GM21390 (cell line): ENCODE results near the gene ANKS1A.
"Not testable (repeated sequence)": the region's sequence is repeated elsewhere in the genome, so short reads cannot be mapped to it uniquely, and the experiment has no call there.

ENCODE experiments used
- ATAC-seq: cut with Tn5 transposase; IDR thresholded peaks from one replicate; pipeline ENCODE4 v1.9.1; 2021; ENCODE audit not compliant: unreplicated experiment

Gene ANKS1A

DNA sequence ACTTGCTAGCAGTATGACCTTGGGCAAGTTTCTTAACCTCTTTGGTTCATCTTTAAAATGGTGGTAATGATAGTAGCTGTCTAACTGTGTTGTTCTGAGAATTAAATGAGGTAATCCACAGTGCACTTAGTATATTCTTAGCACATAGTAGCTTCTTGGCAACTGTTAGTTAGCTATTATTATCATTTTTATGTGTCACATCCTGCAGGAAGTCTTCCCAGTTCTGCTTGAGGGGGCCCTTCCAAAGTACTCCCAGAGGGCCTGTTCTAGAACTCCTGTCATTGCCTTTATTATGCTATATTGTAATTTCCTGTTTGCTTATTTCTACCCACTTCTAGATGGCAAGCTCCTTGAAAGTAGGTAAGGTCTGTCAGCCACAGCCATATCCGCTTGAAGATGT lies 30.6 kb downstream of the ANKS1A start:
- ATAC-seq: no peak

DNA sequence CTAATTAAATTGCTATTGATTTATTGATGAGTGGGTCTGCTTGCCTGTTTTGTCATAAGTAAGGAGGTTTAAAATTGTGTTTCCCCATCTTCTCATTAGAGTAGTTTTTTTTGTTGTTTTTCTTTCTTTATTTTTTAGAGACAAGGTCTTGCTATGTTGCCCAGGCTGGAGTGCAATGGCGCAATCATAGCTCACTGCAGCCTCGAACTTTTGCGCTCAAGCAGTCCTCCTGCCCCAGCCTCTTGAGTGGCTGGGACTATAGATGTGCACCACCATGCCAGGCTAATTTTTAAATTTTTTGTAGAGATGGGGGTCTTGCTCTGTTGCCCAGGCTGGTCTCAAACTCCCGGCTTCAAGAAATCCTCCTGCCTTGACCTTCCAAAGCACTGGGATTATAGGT lies 31.0 kb downstream of the ANKS1A start:
- no peak for ATAC-seq

DNA sequence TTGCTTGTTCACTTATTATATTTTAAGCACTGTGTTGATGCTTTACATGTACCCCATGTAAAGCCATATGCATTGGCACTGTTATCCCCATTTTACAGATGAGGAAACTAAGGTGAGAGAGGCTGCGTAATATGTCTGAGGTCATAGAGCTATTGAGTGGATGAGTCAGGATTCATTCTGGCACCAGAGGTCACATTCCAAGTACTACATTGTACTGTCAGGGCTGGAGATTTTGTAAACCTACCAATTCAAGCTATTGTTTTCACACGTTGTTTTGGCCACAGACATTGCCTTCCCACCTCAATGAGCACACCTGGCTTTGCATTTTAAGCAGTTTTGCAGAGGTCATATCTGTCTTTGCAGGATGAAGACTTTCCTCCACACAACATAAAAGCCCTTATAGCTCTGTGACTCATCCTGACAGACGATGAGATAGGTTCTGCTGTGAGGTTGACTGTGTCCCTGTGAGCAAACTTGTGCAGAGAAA lies 33.2 kb downstream of the ANKS1A start:
- ATAC-seq: no peak

DNA sequence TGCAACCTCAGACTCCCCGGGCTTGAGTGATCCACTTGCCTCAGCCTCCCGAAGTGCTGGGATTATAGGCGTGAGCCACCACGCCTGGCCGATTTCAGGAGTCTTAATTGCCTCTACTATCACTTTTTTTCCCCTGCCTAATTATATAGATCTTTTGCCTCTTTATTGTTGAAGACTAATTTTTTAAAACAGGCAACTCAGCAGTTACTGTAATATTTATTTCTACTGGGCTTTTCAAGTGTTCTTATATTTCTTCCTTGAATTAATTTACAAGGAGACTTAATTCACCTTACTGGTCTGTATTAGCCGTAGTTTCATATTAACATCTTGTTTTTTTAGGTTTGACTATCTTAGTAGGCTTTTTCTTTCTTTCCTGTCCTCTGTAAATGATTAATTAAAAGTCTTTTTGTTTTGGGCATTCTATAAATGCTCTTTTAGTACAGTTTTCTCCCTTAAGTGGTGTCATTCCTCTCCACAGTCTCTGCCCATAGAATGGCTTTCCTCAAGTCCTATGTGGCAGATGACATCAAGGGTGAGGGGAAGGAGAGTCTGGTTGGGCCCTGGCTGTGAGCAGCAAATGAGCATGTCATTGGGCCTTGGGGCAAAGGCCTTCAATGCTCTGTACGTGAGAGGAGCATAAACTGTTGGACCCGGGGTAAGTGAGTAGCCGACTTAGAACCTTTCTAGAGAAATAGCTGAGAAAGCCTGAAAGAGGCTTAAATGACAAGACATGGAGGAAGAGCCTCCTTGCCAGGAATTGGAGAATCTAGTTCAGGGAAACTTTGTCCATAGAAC lies 36.0 kb downstream of the ANKS1A start:
- ATAC-seq: no peak

DNA sequence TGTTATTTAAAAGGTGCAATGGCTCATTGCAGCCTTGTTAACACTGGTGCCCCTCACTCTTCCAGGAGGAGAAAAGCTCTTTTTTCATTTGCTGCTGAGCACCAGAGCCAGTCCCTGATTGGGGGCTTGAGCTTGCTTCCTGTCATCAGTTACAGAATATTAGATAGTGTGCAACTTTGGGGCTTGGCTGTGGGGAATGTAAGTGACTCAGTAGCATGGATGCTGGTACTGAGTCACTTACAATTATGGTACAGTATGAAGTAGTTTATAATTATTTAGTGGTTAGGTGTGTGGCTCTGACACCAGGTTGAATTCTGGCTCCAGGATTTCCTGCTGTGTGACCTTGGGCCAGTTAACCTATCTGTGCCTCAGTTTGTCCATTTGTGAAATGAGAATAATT lies 37.6 kb downstream of the ANKS1A start:
- no peak for ATAC-seq

DNA sequence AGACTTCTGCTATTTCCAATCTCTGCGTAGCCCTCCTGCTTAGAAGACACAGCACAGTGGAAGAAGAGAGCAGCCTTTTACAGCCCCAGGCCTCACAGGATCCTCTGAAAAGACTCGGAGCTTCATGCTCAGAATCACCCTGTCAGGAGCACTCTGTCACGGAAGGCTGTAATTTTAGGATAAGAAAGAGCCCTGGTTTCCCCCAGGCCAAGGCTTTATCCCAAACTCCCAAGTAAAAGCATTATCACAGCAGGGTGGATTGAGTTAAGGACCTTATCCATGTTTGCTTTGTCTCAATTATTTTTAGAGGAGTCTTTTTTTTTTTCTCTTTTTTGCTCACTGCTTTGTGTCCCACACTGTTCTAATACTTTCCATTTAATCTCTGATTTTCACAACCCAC lies 39.2 kb downstream of the ANKS1A start:
- no peak for ATAC-seq

DNA sequence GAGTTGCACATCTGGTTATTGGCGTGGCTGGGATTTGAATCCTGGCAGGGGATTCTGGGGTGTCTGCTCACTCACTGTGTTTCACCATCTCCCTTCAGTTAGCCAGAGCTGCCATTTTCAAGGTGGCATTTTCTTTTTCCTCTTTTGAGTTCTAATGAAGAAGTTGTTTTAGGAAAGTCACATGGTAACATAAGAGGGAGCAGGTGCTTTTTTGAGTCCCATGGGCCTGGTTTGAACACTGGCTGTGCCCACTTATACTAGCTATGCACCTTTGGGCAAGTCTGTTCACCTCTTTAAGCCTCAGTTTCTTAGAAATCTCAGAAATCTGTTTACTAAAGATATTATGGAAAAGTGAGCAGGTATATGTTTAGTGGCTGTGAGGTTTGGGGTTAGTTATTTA lies 39.6 kb downstream of the ANKS1A start:
- ATAC-seq: no peak

DNA sequence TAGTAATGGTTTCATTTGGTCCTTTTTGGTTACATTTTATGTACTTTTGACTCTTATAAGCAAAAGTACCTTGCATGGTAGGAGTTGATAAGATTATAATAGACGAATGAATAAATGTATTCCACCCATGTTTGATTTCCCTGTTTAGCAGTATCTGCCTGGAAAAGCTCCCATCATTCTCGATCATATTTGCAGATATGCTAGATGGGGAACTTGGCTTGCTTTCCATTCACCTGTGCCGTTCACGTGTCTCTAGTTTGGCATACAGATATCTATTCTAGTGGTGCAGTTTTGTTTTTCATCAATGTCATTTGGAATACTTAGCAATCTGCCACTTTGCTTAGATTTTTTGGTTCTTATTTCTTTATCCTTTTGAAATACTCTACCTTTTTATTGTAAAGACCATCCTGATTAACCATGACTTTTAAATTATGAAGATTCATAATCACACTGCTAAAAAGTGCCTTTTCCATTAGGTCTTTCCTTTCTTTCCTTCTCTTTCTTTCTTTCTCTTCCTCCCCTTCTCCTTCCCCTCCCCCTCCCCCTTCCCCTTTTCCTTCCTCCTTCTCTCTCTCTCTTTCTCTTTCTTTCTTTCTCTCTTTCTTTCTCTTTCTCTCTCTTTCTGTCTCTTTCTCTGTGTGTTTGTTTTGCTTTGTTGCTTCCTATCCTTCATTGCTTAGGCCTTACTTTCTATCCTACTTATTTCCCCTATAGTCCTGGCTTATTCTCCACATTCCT lies 40.4 kb downstream of the ANKS1A start:
- no peak for ATAC-seq

DNA sequence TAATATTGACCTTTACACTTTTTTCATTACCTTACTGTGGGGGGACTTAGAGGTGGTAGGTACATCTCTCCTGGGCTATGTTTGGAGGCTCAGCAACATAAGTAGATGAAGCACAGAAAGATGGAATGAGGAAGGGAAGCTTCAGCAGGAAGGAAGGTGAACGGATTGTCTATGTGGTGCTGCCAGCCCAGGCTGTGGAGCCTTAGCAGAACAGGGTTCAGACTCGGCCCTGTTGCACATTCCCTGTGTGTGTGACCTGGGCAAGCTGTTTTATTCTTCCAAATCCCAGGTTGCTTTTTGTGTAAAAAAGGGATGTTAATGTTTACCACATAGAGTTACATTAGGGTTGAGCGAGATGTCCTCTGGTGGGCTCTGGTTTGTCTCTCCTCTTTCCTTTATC lies 41.2 kb downstream of the ANKS1A start:
- ATAC-seq: no peak

DNA sequence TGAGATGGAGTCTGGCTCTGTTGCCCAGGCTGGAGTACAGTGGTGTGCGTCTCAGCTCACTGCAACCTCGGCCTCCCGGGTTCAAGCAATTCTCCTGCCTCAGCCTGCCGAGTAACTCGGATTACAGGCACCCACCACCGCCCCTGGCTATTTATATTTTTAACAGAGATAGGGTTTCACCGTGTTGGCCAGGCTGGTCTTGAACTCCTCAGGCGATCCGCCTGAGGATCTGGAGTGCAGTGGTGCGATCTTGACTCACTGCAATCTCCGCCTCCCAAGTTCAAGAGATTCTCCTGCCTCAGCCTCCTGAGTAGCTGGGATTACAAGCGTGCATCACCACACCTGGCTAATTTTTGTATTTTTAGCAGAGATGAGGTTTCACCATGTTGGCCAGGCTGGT lies 43.1 kb downstream of the ANKS1A start:
- ATAC-seq: not testable (repeated sequence)

DNA sequence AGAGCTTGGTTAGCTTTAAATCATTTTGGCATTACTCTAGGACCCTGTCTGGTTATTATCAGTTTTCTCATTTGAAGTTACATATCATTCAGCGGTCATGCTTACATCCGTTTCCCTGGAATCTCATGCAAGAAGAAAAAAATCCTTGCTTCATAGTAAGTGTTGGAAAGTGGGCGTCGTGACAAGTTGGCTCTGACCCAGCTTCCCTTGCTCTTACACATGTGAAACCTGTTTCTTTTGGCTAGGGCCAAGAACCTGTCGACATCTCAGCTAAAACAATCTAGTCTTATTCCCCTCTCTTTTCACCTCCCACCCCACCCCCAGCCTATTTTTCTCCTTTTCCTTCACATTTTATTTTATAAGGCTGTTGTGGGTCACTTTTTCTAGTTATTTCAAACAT lies 45.5 kb downstream of the ANKS1A start:
- no peak for ATAC-seq

DNA sequence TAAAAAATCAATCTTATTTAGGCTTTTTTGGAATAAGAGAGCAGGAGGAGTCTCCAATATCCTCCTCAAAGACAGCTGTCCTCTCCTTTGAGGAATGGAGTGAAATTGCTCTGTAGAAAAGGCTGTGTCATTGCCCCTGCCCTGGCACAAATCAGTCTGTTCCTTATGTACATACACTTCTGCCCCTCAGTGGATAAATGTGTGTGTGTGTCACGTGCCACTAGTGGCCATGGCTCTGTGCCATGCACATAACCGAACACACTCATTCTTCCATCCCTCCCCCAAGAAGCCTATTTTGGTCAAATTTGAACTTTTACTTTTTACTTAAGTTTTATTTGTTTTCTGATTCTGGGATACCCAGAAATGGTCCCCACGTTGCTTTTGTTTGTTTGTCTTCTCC lies 49.2 kb downstream of the ANKS1A start:
- ATAC-seq: no peak

DNA sequence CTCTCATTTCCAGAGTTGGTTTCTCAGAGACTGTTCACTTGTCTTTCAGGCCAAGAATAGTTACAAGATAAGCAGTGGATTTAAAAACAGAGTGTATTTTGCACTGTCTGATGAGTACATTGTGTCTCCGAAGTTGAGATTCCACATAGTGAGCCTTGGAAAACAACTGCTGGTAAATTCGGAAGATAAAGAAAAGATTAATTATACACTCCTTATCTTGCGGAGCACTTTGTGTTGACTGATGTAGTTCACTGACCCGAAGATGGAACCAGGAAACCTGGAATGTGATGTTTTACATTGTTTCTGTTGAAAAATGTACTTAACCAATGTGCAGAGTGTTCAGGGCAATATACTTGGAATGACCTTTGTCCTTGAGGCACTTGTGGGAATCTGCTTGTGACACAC lies 51.0 kb downstream of the ANKS1A start:
- no peak for ATAC-seq

DNA sequence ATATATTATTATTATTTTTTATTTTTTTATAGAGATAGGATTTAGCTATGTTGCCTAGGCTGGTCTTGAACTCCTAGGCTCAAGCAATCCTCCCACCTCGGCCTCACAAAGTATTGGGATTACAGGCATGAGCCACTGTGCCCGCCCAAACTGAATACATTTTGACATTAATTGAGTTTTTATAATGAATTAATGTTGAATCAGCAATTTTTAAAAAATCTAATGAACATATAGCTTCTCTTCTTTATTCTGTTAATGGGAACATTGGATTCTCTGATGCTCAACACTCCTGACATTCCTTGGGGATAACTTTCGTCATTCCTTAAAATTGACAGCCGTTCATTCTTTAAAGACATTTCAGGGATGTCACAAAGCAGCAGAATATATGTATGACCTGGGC lies 52.4 kb downstream of the ANKS1A start:
- no peak for ATAC-seq

DNA sequence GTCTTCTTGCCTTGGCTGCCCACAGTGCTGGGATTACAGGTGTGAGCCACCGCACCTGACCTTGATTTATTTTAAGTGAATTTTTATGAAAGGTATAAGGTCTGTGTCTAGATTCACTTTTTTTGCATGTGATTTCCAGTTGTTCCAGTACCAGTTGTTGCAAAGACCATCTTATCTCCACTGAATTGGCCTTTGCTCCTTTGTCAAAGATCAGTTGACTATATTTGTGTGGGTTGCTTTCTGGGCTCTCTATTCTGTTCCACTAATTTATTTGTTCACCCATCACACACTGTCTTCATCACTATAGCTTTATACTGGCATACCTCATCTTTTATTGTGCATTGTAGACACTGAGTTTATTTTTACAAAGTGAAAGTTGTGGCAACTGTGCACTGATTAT lies 56.3 kb downstream of the ANKS1A start:
- no peak for ATAC-seq

DNA sequence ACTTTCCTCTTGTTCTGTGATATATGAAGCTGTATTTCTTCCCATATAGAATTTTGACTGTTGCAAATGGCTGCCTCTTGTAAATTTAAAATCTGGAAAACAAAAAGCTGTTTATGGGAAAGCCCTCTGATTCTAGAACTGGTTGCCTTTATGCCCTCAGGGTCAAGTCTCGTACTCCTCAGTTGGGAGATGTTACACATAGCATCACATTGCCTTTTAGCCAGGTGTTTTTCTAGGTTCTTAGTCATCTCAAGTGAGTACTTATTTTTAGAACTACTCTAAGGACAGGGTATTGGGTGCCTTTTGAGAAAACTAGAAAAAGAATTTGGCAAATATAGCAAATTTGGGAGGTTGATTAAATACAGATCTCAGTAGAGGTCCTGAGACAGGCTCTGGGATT lies 58.5 kb downstream of the ANKS1A start:
- no peak for ATAC-seq

DNA sequence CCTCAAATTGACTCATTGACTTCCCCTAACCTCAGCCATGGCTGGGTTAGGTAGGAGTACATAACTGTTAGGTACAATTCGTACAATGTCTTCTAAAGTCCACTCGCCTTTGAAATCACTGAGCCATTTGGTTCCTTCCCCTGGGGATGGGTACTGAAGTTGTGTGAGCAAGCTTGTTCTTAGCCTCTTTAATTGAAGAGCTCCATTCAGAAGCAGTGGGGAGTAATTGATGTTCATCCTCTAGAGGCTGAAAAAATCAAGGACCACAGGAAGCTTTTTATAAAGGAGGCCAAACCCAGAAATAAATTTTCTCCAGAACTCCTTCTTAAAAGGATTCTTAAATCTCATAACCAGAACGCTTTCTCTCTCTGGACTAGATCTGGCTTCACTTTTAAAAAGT lies 60.6 kb downstream of the ANKS1A start:
- ATAC-seq: no peak

DNA sequence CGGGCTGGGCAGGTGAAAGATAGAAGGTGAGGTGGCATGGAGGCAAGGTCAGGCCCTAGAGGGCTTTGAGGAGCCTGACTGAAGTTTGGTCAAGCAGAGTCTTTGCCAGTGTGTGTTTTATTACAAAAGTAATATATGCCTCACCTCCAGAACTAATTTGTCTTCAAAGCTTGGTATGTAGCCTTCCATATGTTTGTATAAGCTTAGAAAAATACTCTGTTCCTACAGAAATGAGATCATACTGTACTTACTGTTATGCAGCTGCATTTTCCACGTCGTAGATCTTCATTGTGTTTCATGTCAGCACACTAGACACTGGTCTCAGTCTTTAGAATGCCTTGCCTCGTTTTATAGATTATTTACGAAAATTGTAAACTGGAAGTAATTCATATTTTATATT lies 61.8 kb downstream of the ANKS1A start:
- no peak for ATAC-seq

DNA sequence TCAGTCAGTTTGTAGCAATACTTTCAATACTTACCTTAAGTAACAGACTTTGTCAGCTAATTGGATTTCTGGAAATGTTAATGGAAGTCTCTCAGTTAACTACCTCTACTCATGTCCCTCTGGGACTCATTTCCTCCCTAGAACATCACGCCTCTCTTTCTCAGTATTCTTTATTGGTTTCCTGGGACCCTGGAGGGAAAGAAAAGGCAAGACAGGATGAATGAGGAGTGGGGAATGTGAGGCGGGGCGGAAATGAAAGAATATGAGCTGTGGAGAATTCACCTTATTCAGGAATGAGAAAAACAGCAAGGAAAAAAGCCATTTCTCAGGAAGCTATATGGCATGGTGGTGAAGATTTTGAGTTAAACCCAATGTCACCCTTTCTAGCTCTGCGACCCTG lies 62.7 kb downstream of the ANKS1A start:
- no peak for ATAC-seq

DNA sequence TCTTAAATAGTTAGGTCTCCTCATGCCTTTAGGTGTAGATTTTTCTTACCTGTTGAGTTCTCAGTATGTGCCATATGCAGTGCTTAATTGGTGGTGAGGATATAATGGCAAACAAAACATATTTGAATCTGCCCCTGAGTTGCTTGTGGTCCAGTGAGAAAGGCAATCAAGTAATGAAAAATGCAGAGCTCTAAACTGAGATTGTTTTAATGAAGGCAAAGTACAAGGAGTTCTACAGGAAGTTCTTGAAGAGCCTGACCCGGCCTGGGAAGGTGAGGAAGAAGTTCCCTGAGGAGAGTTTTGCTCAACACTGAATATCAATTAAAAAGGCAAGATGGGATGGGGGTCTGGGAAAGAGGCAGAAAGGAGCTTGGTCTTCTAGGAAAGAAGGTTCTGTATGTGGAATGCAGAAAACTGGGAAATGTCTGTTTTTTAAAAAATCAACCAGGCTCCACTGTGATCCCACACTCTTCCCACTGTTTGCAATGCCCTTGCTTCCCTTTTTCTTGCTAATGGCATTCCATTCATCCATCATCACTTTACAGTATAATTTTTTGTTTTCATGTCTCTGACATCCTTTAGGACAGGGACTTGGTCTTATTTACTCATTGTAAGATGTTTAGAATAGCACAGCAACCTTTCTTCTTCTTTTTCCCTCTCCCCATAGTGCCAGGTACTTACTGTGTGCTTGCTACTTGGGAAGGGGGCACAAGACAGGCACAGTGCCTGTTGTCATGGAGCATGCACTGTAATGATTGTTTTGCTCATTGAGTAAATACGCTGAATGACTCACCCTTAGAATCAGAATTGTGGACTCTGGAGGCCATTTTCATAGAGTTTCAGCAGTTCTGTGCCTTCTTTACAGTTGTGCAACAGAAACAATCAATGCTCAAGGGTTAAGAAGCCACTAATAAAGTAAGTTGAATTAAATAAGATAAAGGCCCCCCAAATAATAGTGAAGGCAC lies 64.3 kb downstream of the ANKS1A start:
- ATAC-seq: no peak

DNA sequence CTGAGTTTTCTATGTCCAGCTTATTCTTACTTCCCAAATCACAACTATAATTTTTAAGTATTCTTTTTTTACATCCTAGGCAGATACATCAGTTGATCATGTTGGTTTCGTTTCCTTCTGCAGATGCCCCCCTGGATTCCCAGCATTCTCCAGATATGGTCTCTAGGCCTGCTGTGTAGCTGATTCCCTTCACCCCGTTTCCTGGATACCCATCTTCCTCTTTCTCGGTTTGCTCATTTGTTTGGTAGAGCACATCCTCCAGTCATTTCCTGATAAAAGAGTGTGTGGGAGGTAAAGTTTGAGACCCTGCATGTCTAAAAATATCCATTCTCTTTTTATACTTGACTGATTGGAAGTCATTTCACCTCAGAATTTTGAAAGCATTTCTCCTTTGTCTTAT lies 66.4 kb downstream of the ANKS1A start:
- no peak for ATAC-seq
